Activated CD8-positive, alpha-beta memory T cell treated with anti-CD3 and anti-CD28 coated beads, Interleukin-2, amount 50 U/mL, for 48 hours (primary cell): ENCODE measurements around the gene NPC1.
A peak's percentile ranks its signal among the peaks of the same experiment; 100 is the strongest.
"Not testable (repeated sequence)": the region's sequence is repeated elsewhere in the genome, so short reads cannot be mapped to it uniquely, and the experiment has no call there.

Experiments
- DNase-seq: peaks from one replicate; pipeline ENCODE4 v3.0.0-alpha.2; 2020

The NPC1 gene

DNA sequence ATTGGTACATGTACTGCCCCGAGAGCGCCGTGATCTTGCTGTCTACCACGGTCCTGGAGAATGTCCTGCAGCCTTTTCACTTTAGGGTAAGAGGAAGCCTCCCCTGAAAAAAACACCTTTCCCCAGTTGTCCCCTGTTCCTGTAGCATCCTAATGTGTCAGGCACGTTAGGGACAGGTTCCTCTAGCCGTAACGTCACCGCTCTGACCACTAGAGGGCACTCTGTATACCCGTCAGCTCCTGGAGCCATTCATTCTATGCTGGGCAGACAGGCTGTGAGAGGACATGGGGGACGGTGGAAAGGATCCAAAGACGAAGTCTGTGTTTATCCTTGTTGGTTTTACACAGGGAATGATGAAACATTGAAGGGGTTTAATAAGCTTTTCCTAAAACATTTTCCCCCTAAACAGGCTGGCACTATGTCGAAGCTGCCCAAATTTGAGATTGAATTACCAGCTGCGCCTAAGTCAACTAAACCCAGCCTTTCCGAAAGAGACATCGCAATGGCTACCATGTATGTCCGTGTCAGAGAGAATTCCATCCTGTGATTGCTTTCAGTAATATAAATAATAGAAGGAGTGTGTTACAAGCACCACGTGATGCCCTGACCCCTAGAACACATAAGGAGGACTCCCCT, 70.3 kb downstream of the NPC1 start:
- peak; percentile 81 for DNase-seq

DNA sequence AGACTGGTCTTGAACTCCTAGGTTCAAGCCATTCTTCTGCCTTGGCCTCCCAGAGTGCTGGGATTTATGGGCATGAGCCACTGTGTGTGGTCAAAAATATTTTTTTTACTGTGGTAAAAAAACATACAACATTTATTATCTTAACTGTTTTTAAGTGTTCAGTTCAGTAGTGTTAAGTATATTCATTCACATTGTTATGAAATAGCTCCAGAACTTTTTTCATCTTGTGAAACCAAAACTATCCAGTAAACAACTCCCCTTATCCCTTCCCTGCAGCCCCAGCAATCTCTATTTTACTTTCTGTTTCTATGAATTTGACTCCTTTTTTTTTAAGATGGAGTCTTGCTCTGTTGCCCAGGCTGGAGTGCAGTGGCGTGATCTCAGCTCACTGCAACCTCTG, 73.7 kb downstream of the NPC1 start:
- DNase-seq: no peak

DNA sequence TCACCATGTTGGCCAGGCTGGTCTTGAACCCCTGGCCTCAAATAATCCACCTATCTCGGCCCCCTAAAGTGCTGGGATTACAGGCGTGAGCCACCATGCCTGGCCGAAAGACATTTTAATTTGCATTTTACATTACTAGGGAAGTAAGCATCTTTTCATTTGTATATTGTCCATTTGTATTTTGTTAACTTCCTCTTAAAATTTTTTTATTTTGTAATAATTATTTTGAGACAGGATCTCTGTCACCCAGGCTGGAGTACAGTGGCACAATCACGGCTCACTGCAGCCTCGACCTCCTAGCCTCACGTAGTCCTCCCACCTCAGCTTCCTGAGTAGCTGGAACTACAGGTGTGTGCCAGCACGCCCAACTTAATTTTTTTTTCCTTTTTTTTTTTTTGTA, 74.1 kb downstream of the NPC1 start:
- not testable (repeated sequence) for DNase-seq

DNA sequence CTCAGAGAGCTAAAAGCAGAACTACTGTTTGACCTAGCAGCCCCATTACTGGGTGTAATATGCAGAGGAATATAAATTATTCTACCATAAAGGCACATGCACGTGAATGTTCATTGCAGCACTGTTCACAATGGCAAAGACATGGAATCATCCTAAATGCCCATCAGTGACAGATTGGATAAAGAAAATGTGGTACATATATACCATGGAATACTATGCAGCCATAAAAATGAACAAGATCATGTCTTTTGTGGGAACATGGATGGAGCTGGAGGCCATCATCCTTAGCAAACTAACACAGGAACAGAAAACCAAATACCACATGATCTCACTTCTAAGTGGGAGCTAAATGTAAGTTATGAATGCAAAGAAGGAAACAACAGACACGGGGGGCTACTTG, 75.4 kb downstream of the NPC1 start:
- not testable (repeated sequence) for DNase-seq

DNA sequence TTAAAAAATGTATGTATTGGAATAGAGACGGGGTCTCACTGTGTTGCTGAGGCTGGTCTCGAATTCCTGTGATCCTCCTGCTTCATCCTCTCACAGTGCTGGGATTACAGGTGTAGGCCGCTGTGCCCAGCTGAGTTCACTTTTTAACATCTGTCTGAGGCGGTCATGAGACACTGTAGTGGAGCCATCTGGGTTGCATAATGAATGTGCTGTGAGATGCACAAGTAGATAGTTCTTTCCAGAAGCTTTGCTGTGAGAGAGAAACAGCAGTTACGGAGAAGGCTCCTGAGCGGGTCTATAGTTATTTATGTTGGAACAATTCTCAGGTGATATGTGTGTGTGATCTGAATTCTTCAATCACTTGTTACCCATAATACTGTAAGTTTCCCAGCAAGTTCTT, 79.9 kb downstream of the NPC1 start:
- DNase-seq: no peak

DNA sequence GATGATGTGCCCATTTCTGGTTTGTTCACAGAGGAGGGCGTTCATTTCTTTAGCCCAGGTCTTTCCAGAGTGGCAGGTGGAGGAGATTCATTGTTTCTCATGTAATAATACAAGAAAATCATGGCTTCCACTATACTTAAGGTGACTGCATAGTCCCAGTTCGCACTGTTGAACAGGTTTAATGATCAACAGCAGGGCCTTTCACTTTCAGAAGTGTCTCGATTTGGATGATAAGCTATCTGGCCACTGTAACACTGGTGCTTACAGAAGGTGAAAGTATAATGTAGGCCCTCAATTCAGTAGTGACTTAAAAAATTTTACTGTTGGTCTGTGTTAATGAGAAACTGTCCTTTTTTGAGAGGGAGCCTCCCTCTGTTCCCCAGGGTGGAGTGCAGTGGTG, 81.6 kb downstream of the NPC1 start:
- DNase-seq: no peak

DNA sequence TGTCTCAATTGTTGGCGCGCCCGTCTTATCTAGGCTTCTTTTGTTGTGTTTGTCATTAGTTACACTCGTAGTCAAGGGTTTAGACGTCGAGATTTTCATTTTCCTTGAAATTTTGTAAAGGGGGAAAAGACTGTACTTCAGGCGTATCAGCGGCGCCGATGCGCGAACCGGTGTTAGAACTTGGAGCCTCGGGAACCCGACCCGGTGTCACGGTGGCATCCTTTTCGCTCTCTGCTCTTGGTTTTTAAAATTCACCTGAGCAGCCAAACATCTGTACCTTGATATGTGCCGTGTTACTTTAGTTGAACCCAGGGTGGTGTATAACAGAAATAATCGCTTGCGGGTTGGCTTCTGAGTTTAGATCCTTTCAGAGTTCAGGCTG, 82.4 kb downstream of the NPC1 start:
- no peak for DNase-seq

DNA sequence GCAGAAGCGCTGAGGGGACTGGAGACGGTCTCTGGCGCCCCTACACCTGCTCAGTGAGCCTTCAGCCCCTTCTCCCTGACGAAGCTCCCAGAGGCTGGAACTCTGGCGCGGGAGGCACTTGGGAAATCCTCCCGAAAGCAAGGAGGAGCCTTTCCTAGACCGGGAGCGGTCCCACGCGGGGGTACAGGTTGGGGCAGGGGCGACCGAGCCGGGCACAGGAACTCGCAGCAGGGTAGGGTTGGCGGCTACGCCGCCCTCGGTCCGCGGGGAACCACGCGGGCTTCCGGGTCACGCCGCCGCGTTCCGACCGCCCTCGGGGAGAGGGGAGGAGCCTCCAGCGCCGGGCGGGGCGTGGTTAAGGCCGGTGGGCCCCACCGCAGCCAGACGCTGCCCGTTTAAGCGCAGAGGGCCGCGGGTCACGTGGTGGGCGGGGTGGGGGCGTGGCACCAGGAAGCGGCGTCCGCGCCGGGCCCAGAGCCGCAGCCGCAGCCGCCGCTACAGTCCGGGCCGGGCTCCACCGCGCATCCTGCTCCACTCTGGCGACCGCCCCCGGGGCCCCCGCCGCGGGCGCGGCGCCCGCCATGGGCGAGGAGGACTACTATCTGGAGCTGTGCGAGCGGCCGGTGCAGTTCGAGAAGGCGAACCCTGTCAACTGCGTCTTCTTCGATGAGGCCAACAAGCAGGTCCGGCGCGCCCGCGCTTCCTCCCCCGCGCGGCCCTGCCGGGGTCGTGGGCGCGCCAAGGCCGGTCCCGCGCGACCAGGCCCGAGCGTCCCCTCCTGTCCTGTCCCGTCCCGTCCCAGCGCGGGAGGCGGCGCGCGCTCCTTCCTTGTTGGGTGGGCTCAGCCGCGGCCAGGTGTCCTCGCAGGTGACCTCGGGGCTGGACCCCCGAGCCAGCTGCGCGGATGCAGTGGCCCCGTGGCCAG, 83.0 kb downstream of the NPC1 start, which contains the start of gene RMC1:
TSS of gene RMC1 (plus strand) at position 474 of the 925 bp plus-strand sequence. CDS start at position 582, 108 bp downstream.
- DNase-seq: peak; percentile 99

DNA sequence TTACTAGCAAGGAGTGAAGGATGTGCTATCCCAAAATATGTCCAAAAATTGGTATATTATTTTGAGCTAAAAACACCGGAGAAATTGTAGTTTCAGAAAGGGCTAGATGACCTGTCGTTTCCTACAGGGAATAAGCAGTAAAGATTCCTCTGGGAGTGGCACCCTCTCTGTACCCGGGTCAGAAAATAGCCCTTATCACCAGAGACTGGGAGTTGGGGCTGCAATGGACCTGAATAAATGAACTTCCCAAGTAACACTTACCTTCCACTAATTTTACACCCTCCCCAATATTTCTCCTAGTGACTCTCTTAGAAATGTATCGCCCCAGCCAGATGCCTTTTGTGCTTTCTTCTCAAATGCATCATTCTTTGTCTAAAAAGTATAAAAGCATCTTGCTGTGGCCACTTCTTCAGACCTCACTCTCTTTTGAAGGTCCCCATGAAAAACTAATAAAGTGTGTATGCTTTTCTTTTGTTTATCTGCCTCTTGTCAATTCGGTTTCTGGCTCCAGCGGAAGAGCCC, 83.7 kb downstream of the NPC1 start:
- no peak for DNase-seq

DNA sequence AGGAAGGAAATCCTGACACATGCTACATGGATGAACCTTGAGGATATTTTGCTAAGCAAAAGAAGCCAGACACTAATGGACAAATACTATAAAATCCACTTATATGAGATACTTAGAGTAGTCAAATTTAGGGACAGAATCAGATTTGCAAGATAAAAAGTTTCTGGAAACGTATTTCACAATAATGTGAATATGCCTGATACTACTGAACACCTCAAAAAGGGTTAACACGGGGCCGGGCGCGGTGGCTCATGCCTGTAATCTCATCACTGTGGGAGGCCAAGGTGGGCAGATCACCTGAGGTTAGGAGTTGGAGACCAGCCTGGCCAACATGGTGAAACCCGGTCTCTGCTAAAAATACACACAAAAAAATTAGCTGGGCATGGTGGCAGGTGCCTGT, 84.7 kb downstream of the NPC1 start:
- DNase-seq: no peak

DNA sequence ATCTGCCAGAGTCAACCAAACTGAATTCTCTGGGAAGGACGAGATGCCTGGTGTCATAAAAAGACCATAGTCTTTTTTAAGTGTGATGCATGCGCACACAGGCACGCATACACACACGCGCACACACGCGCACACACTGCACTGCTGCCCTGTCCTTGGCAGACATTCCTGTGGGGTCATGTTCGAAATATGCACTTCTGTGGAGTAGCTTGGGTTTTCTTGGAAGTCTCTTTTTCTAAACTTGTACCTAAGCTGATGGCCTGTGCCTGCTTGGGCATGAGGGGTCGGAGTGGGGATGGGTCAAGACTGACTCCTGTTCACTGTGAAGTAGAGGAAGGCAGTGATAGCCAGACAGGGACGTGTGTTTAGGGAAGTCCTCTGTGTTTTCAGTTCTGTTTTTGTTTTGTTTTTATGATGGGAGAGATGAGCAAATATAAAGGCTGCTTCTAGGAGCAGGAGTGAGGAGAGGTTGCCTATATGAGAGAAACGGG, 87.0 kb downstream of the NPC1 start:
- no peak for DNase-seq

DNA sequence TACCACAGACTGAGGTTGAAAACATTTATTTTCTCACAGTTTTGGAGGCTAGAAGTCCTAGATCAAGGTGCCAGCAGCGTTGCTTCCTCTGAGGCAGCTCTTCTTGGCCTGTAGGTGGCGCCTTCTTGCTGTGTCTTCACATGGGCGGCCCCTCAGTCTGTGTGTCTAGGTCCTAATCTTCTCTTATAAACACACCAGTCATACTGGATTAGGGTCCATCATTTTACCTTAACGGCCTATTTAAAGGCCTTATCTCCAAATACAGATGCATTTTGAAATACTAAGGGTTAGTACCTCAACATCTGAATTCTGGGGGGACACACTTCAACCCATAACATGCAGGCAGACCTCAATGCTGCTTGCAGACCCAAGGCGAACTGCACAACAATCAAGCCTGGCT, 87.4 kb downstream of the NPC1 start:
- peak; percentile 77 for DNase-seq

DNA sequence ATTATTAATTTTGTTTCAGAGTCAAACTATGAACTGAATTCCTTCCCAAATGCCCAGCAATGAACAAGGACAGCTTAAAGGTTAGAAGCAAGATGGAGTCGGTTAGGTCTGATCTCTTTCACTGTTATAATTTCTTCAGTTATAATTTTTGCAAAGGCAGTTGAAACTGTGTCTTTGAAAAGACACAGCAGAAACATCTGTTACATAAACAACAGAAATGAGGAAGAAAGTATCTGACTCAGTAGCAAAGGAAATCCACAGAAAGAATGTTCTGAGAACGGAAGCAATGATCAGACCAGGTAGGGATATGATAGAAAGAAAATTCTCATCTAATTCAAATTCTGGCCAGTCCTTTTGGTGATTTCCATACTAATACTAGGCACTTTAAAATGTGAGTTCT, 88.2 kb downstream of the NPC1 start:
- DNase-seq: no peak

DNA sequence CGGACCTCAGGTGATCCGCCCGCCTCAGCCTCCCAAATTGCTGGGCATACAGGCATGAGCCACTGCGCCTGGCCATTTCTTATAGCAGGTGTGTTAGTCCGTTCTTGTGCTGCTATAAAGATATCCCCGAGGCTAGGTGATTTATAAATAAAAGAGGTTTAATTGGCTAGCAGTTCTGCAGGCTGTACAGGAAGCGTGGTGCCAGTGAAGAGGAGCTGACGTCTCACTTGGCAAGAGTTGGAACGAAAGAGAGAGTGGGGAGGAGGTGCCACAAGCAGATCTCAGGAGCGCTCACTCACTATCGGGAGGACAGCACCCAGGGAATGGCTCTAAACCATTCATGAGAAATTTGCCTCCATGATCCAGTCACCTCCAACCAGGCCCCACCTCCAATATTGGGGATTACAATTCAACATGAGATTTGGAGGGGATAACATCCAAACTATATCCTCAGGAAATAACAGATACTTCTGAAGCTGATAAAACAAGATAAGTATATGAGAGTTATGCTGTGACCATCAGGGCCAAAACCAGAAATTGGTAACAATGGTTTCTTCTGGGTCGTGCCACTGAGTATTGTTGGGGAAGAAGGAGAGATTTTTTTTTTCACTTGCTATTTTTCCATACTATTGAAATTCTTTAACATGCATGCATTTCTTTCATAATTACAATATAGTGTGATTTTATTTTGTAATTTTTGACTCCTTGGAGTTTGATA, 90.4 kb downstream of the NPC1 start:
- DNase-seq: no peak

DNA sequence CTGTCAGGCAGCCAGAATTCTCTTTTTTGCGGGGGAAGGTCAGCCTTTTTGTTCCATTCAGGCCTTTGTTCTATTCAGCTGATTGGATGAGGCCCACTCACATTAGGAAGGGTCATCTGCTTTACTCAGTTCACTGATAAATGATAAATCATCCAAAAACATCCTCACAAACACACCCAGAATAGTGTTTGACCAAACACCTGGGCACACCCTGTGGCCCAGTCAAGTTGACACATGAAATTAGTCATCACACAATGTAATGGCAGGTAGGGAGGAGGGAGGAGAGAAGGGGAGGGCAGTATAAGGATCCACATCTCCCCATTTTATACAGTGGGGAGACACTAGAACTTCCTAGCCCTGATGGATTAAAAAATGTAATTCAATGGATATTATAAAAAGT, 91.3 kb downstream of the NPC1 start:
- no peak for DNase-seq

DNA sequence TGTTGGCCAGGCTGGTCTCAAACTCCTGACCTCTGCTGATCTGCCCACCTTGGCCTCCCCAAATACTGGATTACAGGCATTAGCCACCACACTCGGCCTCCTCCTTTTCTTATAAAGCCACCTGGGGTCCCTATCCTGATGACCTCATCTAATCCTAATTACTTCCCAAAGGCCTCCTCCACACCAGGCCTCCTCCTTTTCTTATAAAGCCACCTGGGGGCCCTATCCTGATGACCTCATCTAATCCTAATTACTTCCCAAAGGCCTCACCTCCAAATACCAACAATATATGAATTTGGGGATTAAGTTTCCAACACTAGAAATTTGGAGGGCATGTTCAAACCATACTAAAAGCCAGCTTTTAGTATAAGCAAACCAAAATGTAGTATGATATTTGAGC, 92.7 kb downstream of the NPC1 start:
- no peak for DNase-seq

DNA sequence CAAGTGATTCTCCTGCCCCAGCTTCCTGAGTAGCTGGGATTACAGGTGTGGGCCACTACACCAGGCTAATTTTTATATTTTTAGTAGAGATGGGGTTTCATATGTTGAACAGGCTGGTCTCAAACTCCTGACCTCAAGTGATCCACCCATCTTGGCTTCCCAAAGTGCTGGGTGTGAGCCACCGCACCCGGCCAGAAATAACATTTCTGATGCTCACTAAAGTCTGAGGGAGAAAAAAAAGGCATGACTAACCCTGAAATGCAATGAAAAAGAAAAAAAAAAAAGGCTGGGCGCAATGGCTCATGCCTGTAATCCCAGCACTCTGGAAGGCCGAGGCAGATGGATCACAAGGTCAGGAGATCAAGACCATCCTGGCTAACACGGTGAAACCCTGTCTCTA, 96.7 kb downstream of the NPC1 start:
- DNase-seq: not testable (repeated sequence)

DNA sequence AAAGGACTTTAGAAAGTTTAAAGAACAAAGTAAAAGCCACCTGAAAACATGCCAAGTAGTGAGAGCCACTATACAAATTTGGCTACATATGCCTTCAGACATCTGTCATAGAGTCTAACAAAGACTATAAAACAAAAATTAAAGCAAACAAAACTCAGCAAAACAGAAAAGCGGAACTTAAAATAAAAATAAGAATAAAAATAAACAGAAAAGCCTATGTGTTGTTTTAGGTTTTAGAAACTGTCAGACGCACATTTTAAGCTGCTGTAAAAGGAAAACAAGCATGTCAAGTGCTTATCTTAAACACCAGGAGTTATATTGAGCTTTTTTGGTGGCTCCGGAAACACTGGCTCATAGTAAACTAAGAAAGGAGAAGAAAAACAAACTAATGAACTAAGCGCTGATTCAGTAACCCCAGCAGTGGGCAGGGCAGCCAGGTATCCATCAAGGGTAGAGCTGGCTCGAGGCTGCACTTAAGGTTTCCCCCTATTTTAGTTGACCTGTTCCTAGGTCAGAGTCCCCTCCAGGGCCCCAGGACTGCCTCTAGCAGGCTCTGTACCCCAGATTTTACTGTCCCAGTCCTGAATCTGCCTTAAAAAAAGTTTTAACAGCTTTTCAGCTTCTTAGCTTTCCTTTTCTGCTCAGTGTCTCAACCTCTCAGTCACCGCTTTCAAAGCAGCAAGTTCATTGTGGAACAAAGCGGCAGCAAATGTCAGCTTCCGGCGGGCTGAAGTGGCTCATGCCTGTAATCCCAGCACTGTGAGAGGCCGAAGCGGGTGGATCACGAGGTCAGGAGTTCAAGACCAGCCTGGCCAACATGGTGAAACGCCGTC, 98.4 kb downstream of the NPC1 start:
- peak; percentile 62 for DNase-seq

DNA sequence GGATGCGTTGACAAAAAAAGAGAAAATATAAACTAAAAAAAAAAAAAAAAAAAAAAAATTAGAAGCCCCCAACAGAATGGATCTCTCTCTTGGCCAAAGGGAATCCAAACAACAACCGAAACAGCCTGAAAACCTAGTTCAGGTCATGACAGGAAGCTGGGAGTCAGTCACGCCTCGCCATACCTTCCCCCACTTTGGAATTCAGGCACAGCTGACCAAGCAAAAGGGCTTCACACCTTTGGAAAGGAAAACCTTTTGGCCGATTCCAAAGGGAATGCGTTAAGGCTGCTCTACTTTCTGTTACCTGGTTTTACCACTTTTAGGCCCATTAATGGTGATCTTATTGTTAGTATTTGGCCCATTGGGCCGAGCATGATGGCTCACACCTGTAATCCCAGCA, 100.9 kb downstream of the NPC1 start:
- DNase-seq: no peak

DNA sequence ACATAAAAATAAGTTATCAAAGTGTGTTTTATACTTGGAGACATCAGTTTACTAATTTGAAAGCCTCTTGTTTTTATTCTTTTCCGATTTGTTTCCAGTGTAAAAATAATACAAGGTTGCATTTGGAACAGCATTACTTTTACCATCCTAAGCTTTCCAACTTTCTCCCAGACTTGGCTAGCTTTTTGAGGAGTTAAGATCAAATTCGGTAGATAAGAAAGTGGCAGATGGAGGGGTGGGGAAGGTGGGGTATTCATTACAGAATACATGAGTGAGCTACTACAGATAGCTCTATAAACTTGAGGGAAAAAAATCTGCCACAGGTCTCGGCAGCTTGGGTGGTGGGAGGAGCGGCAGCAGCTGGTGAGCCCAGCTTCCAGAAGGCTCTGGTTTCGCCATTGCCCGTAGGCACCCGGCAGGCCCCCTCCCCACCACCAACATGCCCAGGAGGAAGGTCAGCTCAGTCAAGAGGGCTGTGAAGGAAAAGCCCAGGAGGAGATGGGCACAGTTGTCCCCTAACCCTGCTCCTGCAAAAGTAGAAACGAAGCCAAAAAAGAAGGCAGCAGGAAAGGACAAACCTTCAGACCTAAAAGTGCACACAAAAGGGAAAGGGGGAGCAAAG, 101.6 kb downstream of the NPC1 start:
- DNase-seq: no peak
